Stimulated activated CD4-positive, alpha-beta T cell treated with anti-CD3 and anti-CD28 coated beads, Interleukin-4, amount 100 ng/mL, for 24 hours (primary cell): ENCODE data around the gene TANC1.

Source experiments
- DNase-seq: peaks from one replicate; pipeline ENCODE4 v3.0.0-alpha.2; 2020

TANC1 gene

GRCh38 chr2:159234868-159235267, 266.4 kb downstream of the TANC1 start:
- no peak for DNase-seq

GRCh38 chr2:159243529-159243928, 275.1 kb downstream of the TANC1 start:
- DNase-seq, result no peak

GRCh38 chr2:159246325-159246988, 278.0 kb downstream of the TANC1 start:
- DNase-seq, result no peak

- no peak for DNase-seq
Observed at GRCh38 chr2:159249990-159250715, 281.7 kb downstream of the TANC1 start.

- no peak for DNase-seq
Observed at GRCh38 chr2:159251296-159252173, 283.1 kb downstream of the TANC1 start.

GRCh38 chr2:159252905-159253304, 284.5 kb downstream of the TANC1 start:
- no peak for DNase-seq

GRCh38 chr2:159256159-159256558, 287.7 kb downstream of the TANC1 start:
- no peak for DNase-seq

GRCh38 chr2:159262226-159262625, 293.8 kb downstream of the TANC1 start:
- DNase-seq, result no peak

GRCh38 chr2:159262904-159263303, 294.5 kb downstream of the TANC1 start:
- DNase-seq, result no peak

- no peak for DNase-seq
Observed at GRCh38 chr2:159265171-159265576, 296.7 kb downstream of the TANC1 start.

GRCh38 chr2:159266554-159266953, 298.1 kb downstream of the TANC1 start:
- DNase-seq, result no peak

- DNase-seq, result no peak
Observed at GRCh38 chr2:159267921-159268320, 299.5 kb downstream of the TANC1 start.

GRCh38 chr2:159270744-159271379, 302.4 kb downstream of the TANC1 start:
- DNase-seq, result no peak

GRCh38 chr2:159272156-159272555, 303.7 kb downstream of the TANC1 start:
- no peak for DNase-seq

- DNase-seq, result no peak
Observed at GRCh38 chr2:159275111-159275510, 306.7 kb downstream of the TANC1 start.

GRCh38 chr2:159279700-159280099, 311.3 kb downstream of the TANC1 start:
- no peak for DNase-seq

- no peak for DNase-seq
Observed at GRCh38 chr2:159281002-159281401, 312.6 kb downstream of the TANC1 start.
